ENCODE results near the gene GSN. TPM values are rescaled to one million over a fixed set of nuclear protein-coding genes. Genes with fewer than 3 reads are reported as not detected.

The GSN gene
- total and polyA plus RNA-seq, 9 of the 15 experiments (the other 6 are each of a cell fraction or from before 2014, with no cell fraction given): 0.39 to 16.6 (median 8.2) TPM

DNA sequence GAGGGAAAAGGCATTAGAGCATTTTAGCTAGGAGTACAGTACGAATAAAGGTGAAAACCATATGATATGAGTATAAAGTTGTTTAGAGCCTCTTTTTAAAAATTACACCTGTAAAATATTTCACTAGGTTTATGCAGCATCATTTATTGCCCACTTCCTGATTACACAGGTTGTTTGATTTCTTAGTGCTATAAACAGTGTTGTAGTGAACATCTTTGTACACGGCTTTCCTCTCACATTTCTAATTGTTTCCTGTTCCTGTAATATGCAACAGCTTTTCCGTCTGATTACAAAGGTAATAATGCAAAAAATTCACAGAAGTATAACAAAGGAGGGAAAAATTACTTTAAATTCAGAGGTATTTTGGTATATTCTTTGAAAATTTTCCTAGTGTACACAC lies 89.0 kb downstream of the GSN start:
- H3K27ac ChIP-seq (ENCODE audit: extremely low read depth, low read depth, low read length): no peak overlapping the region
- DNase-seq (ENCODE audit: extremely low read depth in 1 of 4, low spot score in 3 of 4) (no peak), FAIRE-seq (no peak), ATAC-seq (no peak)
- WGBS (ENCODE audit: insufficient coverage, low coverage, missing lambda C conversion rate): 78% methylated on average over 3 of the region's 3 CpGs
- no peak overlapping the region for H3K4me3 ChIP-seq
- in situ Hi-C loops (cut with MboI): no loop called here
- no peak overlapping the region for H2AFZ ChIP-seq (ENCODE audit: low read depth, low read length)
- TF ChIP-seq HNRNPLL (IDR thresholded peaks at IDR 0.05; ENCODE audit: low read depth, low read length, poor library complexity, severe bottlenecking) (no peak), U2AF1 (optimal IDR thresholded peaks at IDR 0.05; ENCODE audit: low read depth, low read length) (no peak), GABPB2 (CRISPR knock-in tag; conservative IDR thresholded peaks at IDR 0.05) (no peak), IRF9 (tag; IDR thresholded peaks at IDR 0.05) (no peak), TAF7 (tag; IDR thresholded peaks at IDR 0.05) (no peak), HNRNPH1 (optimal IDR thresholded peaks at IDR 0.05; ENCODE audit: low read depth, low read length) (no peak), CBFB (CRISPR knock-in tag; IDR thresholded peaks at IDR 0.05) (no peak), ERF (CRISPR knock-in tag; IDR thresholded peaks at IDR 0.05) (no peak), NFYB (IDR thresholded peaks at IDR 0.05; ENCODE audit: extremely low read depth, insufficient read length) (no peak)
- TF ChIP-seq, protein P1, sequence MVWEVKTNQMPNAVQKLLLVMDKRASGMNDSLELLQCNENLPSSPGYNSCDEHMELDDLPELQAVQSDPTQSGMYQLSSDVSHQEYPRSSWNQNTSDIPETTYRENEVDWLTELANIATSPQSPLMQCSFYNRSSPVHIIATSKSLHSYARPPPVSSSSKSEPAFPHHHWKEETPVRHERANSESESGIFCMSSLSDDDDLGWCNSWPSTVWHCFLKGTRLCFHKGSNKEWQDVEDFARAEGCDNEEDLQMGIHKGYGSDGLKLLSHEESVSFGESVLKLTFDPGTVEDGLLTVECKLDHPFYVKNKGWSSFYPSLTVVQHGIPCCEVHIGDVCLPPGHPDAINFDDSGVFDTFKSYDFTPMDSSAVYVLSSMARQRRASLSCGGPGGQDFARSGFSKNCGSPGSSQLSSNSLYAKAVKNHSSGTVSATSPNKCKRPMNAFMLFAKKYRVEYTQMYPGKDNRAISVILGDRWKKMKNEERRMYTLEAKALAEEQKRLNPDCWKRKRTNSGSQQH (CRISPR knock-in tag; IDR thresholded peaks at IDR 0.05): no peak
- POLR2A ChIA-PET: interaction anchor here (1.5 kb wide), 1 partner anchor 14 kb away, joined by 9 read pairs; no protein-coding TSS in a partner anchor
- no peaks in the 10 kb centered on the region; a peak in 2 of 5 replicates for H3K4me1 ChIP-seq (replicated peaks in 1 of 2; ENCODE audit: control insufficient read depth in 2 of 2, insufficient read depth in 2 of 2, low read length in 2 of 2)
- H4K20me1 ChIP-seq (replicated peaks; ENCODE audit: control insufficient read depth, insufficient read depth, low read length): no peaks in the 10 kb centered on the region
- no TSS peak for BruUV-seq (replicated peaks)
- CTCF ChIA-PET (ENCODE audit: low intra/inter-chr PET ratio): no interaction called here
- no peaks in the 10 kb centered on the region for H3K9me1 ChIP-seq (ENCODE audit: control insufficient read depth, insufficient read depth, low read length)
- intact Hi-C loops (cut with micrococcal nuclease): no loop called here
- peaks cover 38% of the 10 kb centered on the region for H3K36me3 ChIP-seq (ENCODE audit: control insufficient read depth, insufficient read depth, low read length)
- H3K9ac ChIP-seq (ENCODE audit: insufficient read depth in 1 of 2, low read depth in 2 of 2, low read length in 2 of 2): no peak overlapping the region
- no peaks in the 10 kb centered on the region for H3K27me3 ChIP-seq (ENCODE audit: control insufficient read depth in 2 of 2, insufficient read depth in 2 of 2, low read length in 2 of 2)
- peaks cover 2% of the 10 kb centered on the region; the same call in 1 of the 3 replicates for H3K79me2 ChIP-seq (ENCODE audit: control insufficient read depth, insufficient read depth, low read length)
- no peaks in the 10 kb centered on the region for H3K9me3 ChIP-seq (replicated peaks; ENCODE audit: control insufficient read depth, insufficient read depth, low read depth, low read length)
- no peak overlapping the region for H3K4me2 ChIP-seq (ENCODE audit: insufficient read depth, low read length)

Measured in K562 (cell line).